ENCODE results near the gene GRIK3.

DNA sequence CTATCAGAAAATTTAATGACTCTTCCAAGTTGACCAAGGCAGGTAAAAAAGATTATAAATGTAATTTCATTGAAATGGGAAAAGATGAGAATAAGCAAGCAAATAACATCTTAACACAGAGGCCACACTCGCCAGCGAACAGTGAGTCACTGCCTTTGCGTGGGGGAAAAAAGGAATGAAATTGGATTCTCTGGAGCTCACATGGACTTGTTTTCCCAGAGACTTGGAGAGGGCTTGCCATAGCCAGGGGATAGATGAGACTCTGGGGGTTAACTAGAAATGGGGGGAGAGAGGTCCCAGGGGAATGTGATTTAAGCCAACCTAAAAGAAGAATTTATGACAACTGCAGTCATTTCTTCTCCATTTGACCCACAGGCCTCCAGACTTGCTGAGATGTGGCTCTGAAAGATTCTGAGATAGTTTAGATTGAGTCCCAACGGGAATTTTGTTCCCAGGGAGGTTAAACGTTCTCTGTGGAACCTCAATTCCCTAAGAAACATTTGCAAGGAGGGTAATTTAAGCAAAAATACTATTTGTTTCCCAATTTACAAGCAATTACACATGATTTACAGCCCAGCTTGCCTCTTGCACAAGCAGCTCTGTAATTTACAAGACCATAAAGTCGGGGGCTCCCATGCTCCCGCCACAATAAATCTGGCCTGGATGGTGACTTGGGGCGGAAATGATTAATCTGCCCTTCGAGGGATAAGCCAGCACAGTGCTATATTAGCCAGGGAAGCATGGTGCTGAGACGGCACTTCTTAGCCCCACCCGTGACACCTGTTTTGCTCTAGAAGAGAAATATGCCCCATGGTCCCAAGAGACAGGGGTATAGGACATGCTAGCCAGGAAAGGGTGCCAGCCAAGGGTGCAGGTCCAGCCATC lies 68.8 kb downstream of the GRIK3 start:
- no peak for TF ChIP-seq POLR2AphosphoS5 (IDR thresholded peaks at IDR 0.05; ENCODE audit: low read depth, low read length)
- TF ChIP-seq POLR2A (IDR thresholded peaks at IDR 0.05; ENCODE audit: low read depth, low read length), result no peak

Data from GM12892 (cell line).